GM12874 (cell line): Measurements from ENCODE around the gene SDK1.

Experiments used
- TF ChIP-seq, protein P1 (sequence below): IDR thresholded peaks from 2 replicates; pipeline ENCODE4 v1.5.1; 2011; ENCODE audit warnings: low read depth, mild to moderate bottlenecking, control low read depth, low read length, moderate library complexity; ENCODE audit not compliant: insufficient read depth

Gene SDK1

DNA sequence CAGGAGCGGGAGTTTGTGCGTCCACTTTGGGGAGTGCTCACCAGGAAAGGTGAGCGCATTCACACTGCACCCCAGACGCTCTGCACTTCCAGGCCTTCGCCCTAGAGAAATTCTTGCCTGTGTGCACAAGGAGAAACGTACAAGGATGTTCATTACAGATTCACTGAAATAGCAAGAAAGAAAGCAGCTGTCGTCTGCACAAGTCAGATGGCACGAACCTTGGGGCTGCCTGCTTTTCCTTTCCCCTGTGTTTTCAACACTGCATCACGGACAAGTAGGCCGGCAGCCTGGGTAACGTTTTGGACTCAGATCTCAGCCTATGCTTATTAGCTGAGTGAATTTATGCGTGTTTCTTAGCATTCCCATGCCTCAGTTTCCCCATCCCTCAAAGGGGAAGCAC lies 834.2 kb downstream of the SDK1 start:
- TF ChIP-seq, protein P1, sequence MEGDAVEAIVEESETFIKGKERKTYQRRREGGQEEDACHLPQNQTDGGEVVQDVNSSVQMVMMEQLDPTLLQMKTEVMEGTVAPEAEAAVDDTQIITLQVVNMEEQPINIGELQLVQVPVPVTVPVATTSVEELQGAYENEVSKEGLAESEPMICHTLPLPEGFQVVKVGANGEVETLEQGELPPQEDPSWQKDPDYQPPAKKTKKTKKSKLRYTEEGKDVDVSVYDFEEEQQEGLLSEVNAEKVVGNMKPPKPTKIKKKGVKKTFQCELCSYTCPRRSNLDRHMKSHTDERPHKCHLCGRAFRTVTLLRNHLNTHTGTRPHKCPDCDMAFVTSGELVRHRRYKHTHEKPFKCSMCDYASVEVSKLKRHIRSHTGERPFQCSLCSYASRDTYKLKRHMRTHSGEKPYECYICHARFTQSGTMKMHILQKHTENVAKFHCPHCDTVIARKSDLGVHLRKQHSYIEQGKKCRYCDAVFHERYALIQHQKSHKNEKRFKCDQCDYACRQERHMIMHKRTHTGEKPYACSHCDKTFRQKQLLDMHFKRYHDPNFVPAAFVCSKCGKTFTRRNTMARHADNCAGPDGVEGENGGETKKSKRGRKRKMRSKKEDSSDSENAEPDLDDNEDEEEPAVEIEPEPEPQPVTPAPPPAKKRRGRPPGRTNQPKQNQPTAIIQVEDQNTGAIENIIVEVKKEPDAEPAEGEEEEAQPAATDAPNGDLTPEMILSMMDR: no peak

DNA sequence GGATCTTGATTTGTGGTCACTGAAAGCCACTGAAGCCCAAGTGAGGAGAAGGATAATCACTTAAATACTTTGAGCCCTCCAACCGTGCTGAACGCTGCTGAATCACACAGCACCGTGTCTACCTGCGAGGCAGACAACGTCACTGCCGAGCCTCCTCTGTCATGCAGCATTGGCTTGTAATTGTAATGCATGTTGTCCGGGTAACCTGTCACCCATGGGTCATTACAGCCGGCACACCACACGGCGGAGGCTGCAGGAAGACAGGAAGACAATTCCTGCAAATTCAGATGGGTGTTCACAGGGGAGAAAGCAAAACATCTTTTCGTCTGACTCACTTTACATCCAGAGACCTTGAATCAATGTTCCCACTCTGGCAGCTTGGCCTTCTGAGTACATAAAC lies 835.0 kb downstream of the SDK1 start:
- TF ChIP-seq, protein P1: no peak

DNA sequence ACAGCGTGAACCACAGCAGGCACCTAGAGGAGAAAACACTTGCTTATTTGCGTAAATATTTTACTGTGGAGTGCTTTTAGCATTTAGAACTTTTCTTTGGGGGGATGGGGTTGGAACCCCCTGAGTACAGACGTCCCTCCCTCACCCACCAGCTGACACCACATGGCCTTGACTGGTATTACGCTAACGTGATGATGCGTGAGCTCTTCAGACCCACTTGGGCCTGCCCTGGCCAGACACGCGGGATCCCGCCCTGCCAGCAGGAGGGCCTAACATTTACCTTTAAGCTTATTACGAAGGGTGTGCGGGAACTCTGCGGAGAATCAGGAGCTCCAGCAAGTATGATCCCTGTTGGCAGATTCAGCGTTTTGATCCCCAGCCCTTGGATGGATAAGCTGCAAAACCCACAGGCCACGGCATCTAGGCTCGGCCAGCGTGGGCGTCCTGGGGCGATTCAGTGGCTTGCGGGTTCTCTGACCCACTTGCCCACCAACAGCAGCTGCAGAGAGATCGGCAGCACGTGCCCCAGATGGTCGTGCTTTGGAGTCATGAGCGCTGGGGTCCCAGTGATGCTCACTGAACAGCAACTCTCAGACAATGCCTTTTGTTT lies 835.6 kb downstream of the SDK1 start:
- TF ChIP-seq, protein P1: no peak

DNA sequence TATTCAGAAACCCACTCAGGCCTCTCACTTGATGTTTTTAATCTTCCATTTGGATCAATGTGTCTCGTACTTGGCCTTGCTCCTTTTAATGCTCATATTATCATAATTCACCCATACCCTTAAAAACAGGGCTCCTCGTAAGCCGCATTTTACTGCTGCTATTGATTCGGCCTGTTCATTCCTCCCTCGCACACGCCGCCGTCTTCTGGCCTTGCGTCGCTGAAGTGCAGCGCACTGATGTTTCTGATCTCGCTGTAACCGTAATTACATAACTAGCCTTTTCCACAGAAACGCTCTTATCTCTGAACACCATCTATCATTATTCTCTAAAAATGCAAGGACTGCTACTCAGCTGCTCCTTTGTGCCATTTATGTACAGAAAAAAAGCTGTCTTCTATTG lies 836.5 kb downstream of the SDK1 start:
- TF ChIP-seq, protein P1: no peak

DNA sequence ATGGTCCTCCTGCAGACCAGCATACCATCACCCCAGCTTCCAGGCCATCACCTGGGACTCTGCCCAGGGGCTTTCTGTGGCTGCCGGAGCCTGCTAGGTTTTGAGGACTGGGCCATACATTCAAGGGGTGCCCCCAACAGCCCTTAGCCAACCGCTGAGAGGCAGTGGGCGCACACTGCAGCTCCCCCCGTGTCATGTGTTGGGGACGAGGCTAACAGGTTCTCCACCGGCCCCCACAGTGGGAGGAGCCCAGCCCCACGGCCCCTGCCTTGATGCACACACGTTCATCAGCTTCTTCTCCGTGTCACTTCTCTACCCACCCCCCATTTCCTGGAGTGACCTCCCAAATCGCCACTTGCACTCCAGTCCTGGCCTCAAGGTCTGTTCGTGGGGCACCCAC lies 837.8 kb downstream of the SDK1 start:
- TF ChIP-seq, protein P1: no peak

DNA sequence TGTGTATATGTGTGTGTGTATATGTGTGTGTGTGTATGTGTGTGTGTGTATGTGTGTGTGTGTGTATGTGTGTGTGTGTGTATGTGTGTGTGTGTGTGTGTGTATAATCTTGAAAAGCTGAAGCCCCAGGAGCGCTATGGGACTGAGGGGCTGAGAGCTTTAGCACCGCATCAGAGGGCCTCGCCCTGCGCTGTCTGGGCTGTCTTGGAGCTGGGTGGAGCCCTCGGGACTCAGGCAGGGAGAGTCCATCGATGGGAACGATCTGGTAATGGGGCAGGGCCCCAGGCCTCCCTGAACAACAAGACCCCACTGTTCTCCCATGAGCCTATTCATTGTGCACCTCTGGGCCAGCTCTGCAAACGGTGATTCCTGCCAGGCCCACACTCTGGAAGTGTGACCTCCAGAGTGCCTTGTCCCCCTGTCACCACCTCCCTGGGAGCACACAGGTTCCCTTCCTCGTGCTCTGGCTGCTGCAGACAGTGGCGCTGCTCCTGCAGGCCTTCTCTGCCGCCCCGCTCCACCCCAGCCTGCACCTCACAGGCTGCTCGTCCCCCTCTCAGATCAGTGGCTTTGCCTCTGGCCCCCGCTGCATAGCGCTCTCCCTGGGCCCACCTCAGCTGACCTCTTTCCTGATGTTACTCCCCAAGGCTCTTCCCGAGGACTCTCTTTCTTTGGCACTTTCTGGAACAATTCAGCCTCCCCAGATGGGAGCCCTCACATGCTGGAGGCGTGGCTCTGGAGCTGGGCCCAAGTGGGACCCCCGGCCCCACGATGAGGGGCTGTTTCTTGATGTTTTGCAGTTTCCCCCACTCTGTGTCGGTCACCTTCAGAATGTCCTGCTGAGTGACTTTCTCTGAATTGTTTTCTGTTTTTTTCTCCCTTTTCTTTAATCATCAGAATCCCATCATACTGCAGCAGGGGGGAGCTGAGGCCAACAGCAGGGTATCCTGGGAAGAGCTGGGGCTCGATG lies 838.9 kb downstream of the SDK1 start:
- TF ChIP-seq, protein P1: no peak

DNA sequence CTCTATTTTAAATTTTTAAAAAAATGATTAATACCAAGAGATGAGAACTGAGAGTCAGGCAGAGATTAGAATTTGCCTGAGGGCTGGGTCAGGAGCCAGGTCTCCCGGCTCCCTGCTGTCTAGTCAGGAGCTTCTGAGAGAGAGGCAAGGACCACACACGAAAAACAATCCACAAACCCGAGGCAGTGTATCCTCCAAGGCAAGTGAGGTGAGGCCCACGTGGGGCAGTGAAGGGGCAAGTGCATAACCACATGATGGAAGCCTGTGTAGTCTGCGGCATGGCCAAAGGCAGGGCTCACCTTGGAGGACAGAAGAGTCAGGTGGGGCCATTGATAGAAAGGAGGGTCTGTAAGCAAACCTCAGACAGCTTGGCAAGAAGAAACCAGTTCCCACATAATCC lies 839.9 kb downstream of the SDK1 start:
- TF ChIP-seq, protein P1: no peak
